H1 (cell line): Measurements from ENCODE around the gene PTF1A. TPM values are rescaled to one million over a fixed set of nuclear protein-coding genes. Genes with fewer than 3 reads are reported as not detected.

ENCODE experiments used
- CHD7 ChIP-seq: fragments of 300-600 bp; sonication (generic); IDR thresholded peaks from 2 replicates; pipeline ENCODE4 v1.7.1; 2012; ENCODE audit warnings: low read length, moderate library complexity, mild to moderate bottlenecking, inconsistent platforms; ENCODE audit not compliant: insufficient replicate concordance
- MAFK ChIP-seq: IDR thresholded peaks from 2 replicates; pipeline ENCODE4 v1.6.1; 2012; ENCODE audit warnings: low read depth, mild to moderate bottlenecking, improper control_type of control experiment, low read length
- RNF2 ChIP-seq: fragments of 200-900, 300-1000 bp; sonication (generic); IDR thresholded peaks from 2 replicates; pipeline ENCODE4 v1.7.1; 2016; ENCODE audit warnings: borderline replicate concordance, low read depth, mild to moderate bottlenecking, antibody characterized with exemption, low read length; ENCODE audit not compliant: poor library complexity, severe bottlenecking; ENCODE audit errors: missing control alignments
- SUZ12 ChIP-seq: fragments of 200-600 bp; sonication (generic); IDR thresholded peaks from 2 replicates; pipeline ENCODE4 v1.6.1; 2012; ENCODE audit warnings: mild to moderate bottlenecking, inconsistent platforms, low read length, moderate library complexity, mixed read lengths
- USF2 ChIP-seq: IDR thresholded peaks from 2 replicates; pipeline ENCODE4 v1.6.1; 2011; ENCODE audit warnings: low read length, improper control_type of control experiment
- YY1 ChIP-seq: IDR thresholded peaks from 2 replicates; pipeline ENCODE4 v1.6.1; 2011; ENCODE audit warnings: low read depth, mild to moderate bottlenecking, low read length
- polyA plus RNA-seq, 7 experiments: library from polyadenylated mRNA; depleted of rRNA in 3 of 7; stranded (reverse) in 5 of 7; unstranded in 2 of 7; fragments of >200 nt in 5 of 7; fragments of 200-250 nt in 2 of 7; gene quantifications; 1 replicate in 5 of 7; 2 replicates in 1 of 7; 4 replicates in 1 of 7; pipeline versions ENCODE4 v1.2.1 to v1.2.3, GENCODE V29; 2011 to 2013; ENCODE audit warnings: missing spikeins in 2 of 7, mixed read lengths in 2 of 7
- total RNA-seq: library from RNA; stranded (reverse); fragmentation: NEBNext Ultra II Directional; extraction: Animal tissue kit (Norgen Biotek cat#: 25700); gene quantifications from 2 replicates; pipeline ENCODE4 v1.2.1, GENCODE V29; 2021

Gene PTF1A
- total and polyA plus RNA-seq, 2 of the 8 experiments (the other 6 are each of a cell fraction or from before 2014, with no cell fraction given) = not detected

GRCh38 chr10:23198940-23199767 lies 7.0 kb downstream of the PTF1A start (continued):
- no peak for TF ChIP-seq CHD7
- no peak for TF ChIP-seq MAFK
- peak; percentile 86 for TF ChIP-seq SUZ12
- TF ChIP-seq YY1 = no peak
- TF ChIP-seq USF2 = no peak
- TF ChIP-seq RNF2 = peak; percentile 68
